ENCODE data around the gene CPNE7.

DNA sequence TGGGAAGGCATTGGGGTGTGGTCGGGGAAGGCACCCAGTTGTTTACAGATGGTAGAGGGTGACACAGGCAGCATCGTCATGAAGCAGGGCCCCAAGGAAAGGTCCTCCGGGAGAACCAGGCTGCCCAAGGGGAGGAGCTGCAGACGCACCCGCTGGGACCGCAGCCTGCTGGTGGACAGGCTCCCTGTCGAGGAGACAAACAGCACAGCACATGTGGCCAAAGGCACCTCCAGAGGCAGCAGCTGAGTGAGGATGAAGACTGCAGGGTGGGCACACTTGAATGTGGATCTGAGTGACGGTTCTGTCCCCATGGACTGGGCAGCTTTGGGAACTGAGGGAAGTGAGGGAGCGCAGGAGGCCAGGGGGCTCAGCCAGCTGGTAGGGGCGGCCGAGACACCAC lies 69.6 kb downstream of the CPNE7 start:
- TF ChIP-seq, protein P1, sequence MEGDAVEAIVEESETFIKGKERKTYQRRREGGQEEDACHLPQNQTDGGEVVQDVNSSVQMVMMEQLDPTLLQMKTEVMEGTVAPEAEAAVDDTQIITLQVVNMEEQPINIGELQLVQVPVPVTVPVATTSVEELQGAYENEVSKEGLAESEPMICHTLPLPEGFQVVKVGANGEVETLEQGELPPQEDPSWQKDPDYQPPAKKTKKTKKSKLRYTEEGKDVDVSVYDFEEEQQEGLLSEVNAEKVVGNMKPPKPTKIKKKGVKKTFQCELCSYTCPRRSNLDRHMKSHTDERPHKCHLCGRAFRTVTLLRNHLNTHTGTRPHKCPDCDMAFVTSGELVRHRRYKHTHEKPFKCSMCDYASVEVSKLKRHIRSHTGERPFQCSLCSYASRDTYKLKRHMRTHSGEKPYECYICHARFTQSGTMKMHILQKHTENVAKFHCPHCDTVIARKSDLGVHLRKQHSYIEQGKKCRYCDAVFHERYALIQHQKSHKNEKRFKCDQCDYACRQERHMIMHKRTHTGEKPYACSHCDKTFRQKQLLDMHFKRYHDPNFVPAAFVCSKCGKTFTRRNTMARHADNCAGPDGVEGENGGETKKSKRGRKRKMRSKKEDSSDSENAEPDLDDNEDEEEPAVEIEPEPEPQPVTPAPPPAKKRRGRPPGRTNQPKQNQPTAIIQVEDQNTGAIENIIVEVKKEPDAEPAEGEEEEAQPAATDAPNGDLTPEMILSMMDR (IDR thresholded peaks at IDR 0.05), result no peak
- no peak for TF ChIP-seq POLR2AphosphoS5 (IDR thresholded peaks at IDR 0.05)
